ENCODE data around the gene FASN. TPM values are rescaled to one million over a fixed set of nuclear protein-coding genes. Genes with fewer than 3 reads are reported as not detected.

FASN gene
- total RNA-seq, 2 donors from 2014 or later, result 168 to 198 TPM

DNA sequence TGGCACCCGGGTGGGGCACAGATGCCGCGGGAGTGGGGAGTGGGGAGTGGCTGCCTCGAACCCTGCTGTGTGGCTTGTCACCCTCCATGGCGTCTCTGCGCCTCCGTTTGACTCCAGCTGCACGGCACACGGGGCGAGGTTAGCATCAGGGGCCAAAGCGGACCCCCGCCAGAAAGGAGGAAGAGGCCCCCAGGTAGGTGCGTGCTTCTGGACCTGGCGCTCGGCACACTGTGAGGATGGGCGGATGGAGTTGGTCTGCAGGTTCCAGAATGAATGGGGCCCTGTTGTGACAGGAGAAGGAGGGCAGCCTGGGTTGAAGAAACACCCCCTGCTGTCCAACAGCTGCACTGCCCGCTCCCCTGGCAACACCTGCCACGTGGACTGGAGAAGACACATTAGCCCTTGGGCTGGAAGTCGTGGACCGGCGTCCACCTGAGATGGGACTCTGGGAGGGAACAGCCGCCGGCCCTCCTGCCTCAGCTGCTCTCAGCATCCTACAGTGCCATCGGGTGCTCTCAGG lies 9.4 kb upstream of the FASN start:
- H3K4me1 ChIP-seq, result peaks cover 14% of the 10 kb centered on the region
- intact Hi-C loops (cut with DNase I), result no loop called here
- TF ChIP-seq, protein P1, sequence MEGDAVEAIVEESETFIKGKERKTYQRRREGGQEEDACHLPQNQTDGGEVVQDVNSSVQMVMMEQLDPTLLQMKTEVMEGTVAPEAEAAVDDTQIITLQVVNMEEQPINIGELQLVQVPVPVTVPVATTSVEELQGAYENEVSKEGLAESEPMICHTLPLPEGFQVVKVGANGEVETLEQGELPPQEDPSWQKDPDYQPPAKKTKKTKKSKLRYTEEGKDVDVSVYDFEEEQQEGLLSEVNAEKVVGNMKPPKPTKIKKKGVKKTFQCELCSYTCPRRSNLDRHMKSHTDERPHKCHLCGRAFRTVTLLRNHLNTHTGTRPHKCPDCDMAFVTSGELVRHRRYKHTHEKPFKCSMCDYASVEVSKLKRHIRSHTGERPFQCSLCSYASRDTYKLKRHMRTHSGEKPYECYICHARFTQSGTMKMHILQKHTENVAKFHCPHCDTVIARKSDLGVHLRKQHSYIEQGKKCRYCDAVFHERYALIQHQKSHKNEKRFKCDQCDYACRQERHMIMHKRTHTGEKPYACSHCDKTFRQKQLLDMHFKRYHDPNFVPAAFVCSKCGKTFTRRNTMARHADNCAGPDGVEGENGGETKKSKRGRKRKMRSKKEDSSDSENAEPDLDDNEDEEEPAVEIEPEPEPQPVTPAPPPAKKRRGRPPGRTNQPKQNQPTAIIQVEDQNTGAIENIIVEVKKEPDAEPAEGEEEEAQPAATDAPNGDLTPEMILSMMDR (IDR thresholded peaks at IDR 0.05), result no peak
- no peaks in the 10 kb centered on the region for H3K36me3 ChIP-seq
- no peaks in the 10 kb centered on the region for H3K9me3 ChIP-seq
- H3K9ac ChIP-seq (ENCODE audit: low read depth in 2 of 2, low read length in 2 of 2), result peak overlapping the region in 1 of 2 donors; percentile 82
- DNase-seq, result no peak
- H3K27ac ChIP-seq, result no peak overlapping the region
- no peak overlapping the region for H3K4me3 ChIP-seq
- H3K27me3 ChIP-seq, result no peaks in the 10 kb centered on the region

DNA sequence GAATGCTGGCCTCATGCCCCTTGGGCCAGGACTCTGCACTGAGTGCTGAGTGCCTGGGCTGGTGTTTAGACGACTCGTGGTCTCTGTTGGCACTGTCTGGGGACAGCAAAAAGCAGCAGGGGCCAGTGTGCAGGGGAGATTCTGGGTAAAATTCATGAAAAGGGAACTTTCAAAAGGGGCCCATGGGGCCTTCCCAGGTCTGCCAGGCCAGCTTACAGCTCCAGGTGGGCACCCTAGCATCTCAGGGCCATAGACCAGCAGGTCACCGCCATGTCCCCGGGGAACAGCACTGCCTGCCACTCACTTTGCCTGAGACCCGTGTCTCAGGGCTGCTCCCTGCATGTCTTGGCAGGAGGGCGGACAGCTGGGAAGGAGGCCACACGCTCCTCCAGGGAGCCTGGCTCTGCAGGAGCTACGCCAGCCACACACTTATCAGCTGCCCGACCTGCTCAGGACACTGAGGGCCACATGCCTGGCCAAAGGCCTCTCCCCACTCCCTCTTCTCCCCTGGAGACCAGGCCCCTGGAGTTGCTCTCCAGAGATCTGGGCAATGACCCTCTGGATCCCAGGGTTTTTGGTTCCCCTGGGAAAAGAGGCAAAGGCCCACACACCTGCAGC lies 8.8 kb upstream of the FASN start:
- H3K9ac ChIP-seq (ENCODE audit: low read depth in 2 of 2, low read length in 2 of 2), result peak overlapping the region; percentile 52 to 82
- TF ChIP-seq, protein P1 (IDR thresholded peaks at IDR 0.05), result peak; percentile 7
- H3K4me3 ChIP-seq, result peak overlapping the region; percentile 25
- H3K27me3 ChIP-seq, result no peaks in the 10 kb centered on the region
- no peaks in the 10 kb centered on the region for H3K36me3 ChIP-seq
- peak overlapping the region; percentile 86 for H3K27ac ChIP-seq
- intact Hi-C loops (cut with DNase I), result no loop called here
- H3K9me3 ChIP-seq, result no peaks in the 10 kb centered on the region
- no peak for DNase-seq
- peaks cover 14% of the 10 kb centered on the region for H3K4me1 ChIP-seq

DNA sequence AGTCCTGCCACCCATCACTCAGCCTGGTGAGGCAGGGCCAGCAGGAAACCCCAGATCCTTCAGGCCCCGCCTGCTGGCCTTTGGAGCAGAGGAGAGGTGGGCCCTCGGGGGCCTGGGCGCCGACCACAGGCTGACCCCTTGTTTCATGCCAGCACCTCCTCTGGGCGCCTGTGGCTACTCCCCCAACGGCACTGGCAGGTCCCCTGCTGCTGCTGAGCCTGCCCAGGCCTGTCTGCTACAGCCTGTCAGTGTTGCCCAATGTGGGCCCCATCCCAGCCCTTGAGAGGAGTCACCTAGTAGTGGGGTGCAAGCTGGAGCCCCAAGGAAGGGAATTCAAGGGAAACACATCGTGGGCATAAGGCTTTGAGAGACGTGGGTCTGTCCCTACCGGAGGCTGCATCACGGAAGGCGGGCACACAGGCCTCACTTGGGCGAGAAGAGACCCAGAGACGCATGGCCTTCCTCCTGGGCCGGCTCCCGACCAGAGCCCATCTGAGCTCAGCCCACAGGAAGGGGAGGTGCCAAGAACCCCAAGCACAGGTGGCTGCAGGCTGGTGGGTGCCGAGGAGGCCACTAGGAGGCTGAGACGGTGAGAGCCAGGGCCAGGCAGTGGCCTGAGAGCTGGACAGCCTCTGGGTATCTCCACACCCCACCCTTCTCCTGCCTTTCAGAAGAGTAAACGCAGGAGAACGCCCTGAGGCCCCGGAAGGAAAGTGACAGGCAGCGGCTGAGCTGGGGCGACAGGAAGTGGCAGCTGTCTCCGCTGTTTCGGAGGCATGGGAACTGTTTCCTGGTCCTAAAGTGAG lies 8.0 kb upstream of the FASN start:
- intact Hi-C loops (cut with DNase I), result no loop called here
- H3K9ac ChIP-seq (ENCODE audit: low read depth in 2 of 2, low read length in 2 of 2), result peak overlapping the region; percentile 57 to 82
- H3K27ac ChIP-seq, result peak overlapping the region; percentile 86
- H3K36me3 ChIP-seq, result no peaks in the 10 kb centered on the region
- TF ChIP-seq, protein P1 (IDR thresholded peaks at IDR 0.05), result peak; percentile 19
- H3K27me3 ChIP-seq, result no peaks in the 10 kb centered on the region
- peak overlapping the region; percentile 25 for H3K4me3 ChIP-seq
- no peaks in the 10 kb centered on the region for H3K9me3 ChIP-seq
- peak; percentile 78 for DNase-seq
- peaks cover 21% of the 10 kb centered on the region for H3K4me1 ChIP-seq

DNA sequence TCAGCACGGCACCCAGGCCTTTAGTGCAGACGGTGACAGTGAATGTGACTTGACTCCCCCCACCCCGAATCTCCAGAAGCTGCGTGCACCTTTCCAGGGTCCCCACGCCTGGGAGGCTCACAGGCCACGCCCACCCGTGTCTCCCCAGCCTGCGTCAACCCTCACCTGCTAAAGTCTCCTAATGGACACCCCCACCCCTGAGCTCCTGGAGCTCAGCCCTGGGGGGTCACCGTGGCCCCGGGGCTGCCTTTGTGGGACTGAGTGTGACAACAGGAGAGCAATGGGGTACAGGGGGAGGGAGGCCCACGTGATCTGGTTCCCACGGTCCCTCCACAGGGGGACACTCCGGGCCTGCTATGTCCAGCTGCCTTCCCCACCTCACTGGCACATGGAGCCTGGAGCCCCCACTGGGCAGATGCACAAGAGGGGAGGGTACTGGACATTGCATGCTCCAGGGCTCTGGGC lies 7.4 kb upstream of the FASN start:
- intact Hi-C loops (cut with DNase I), result no loop called here
- TF ChIP-seq, protein P1 (IDR thresholded peaks at IDR 0.05), result no peak
- Histone ChIP-seq H3K27ac (no peak overlapping the region), H3K4me3 (no peak overlapping the region), H3K27me3 (no peaks in the 10 kb centered on the region), H3K9me3 (no peaks in the 10 kb centered on the region), H3K36me3 (no peaks in the 10 kb centered on the region), H3K4me1 (peaks cover 22% of the 10 kb centered on the region), H3K9ac (ENCODE audit: low read depth in 2 of 2, low read length in 2 of 2) (peak overlapping the region; percentile 57 to 82)
- no peak for DNase-seq

DNA sequence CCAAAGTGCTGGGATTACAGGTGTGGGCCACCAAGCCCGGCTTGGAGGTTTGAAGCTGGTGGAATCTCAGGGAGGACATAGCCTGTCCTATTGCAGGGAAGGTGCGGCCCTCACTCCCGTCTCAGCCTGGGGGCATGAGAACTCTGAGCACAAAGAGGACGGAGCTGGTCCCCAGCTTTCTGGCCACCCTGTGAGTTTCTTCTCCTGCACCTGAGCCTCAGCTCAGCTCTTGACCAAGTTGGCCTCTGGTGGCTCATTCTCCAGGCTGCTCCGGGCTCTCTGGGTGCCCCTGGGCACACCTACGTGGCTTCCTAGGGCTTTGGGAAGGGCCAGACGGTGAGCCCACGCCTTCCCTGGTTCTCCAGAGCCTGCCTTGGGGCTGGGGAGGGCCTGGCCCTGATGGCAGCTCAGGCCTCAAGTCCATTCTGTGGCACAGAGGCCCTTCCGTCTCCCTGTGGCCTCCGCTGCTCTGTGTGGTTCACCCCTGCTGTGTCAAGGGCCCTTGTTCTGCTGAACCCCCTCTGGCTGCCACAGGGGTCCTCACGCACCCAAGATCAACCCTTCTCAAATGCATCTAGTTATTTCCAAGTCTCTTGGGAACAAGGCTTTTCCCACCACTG lies 6.9 kb upstream of the FASN start:
- Histone ChIP-seq H3K27me3 (no peaks in the 10 kb centered on the region), H3K27ac (no peak overlapping the region), H3K9ac (ENCODE audit: low read depth in 2 of 2, low read length in 2 of 2) (no peak overlapping the region), H3K4me3 (no peak overlapping the region), H3K36me3 (no peaks in the 10 kb centered on the region), H3K4me1 (peaks cover 25% of the 10 kb centered on the region), H3K9me3 (no peaks in the 10 kb centered on the region)
- no peak for DNase-seq
- intact Hi-C loops (cut with DNase I), result no loop called here
- TF ChIP-seq, protein P1 (IDR thresholded peaks at IDR 0.05), result no peak
